IMR-90 (cell line): ENCODE measurements around the gene SPAG16. TPM values are rescaled to one million over a fixed set of nuclear protein-coding genes. Genes with fewer than 3 reads are reported as not detected.
A peak's percentile ranks its signal among the peaks of the same experiment; 100 is the strongest.

ENCODE experiments used
- ATAC-seq: fragments of 200-7000 bp; cut with Tn5 transposase; 2 replicates; pipeline ENCODE4 v1.9.1; 2020; ENCODE audit warnings: low read depth, mild to moderate bottlenecking, moderate library complexity
- BruUV-seq: library from RNA; stranded (reverse); fragments of 400-500 nt; replicated peaks from 2 replicates; lab custom pipeline; 2021; lab: Mats Ljungman, UMichigan
- CTCF ChIA-PET: fragments of 300-600 bp; formaldehyde crosslinking; extraction: SDS; loops from one replicate; lab custom pipeline; 2021; ENCODE audit warnings: antibody characterized with exemption; lab: Yijun Ruan, JAX
- POLR2A ChIA-PET: fragments of 300-600 bp; sonication (Branson Sonifier 250); formaldehyde crosslinking; loops from one replicate; lab custom pipeline; 2022; ENCODE audit warnings: antibody characterized with exemption; ENCODE audit not compliant: unreplicated experiment; lab: Charles Lee
- DNase-seq: peaks from one replicate; pipeline ENCODE4 v3.0.0; 2013
- H2AFZ ChIP-seq: replicated peaks from 2 replicates; pipeline ENCODE3; 2013; ENCODE audit warnings: low read length, mild to moderate bottlenecking; ENCODE audit not compliant: poor library complexity
- H2AK5ac ChIP-seq: 2 replicates; pipeline ENCODE4 v1.6.1; 2013; ENCODE audit warnings: low read depth, low read length, inconsistent platforms
- H2AK9ac ChIP-seq: replicated peaks from 2 replicates; pipeline ENCODE3; 2013; ENCODE audit warnings: mild to moderate bottlenecking, low read depth, low read length, moderate library complexity; ENCODE audit not compliant: poor library complexity
- H2BK120ac ChIP-seq: 2 replicates; pipeline ENCODE4 v1.6.1; 2013; ENCODE audit warnings: low read depth, low read length, inconsistent platforms
- H2BK15ac ChIP-seq: 3 replicates; pipeline ENCODE4 v1.6.1; 2013; ENCODE audit warnings: low read depth, low read length, inconsistent platforms
- H2BK20ac ChIP-seq: 2 replicates; pipeline ENCODE4 v1.6.1; 2013; ENCODE audit warnings: low read depth, mild to moderate bottlenecking, inconsistent platforms, low read length, moderate library complexity
- H2BK5ac ChIP-seq: 2 replicates; pipeline ENCODE4 v1.6.1; 2013; ENCODE audit warnings: mild to moderate bottlenecking, low read depth, low read length, inconsistent platforms; ENCODE audit not compliant: poor library complexity, severe bottlenecking
- H3K14ac ChIP-seq: replicated peaks from 2 replicates; pipeline ENCODE4 v1.6.1; 2013; ENCODE audit warnings: low read depth, low read length, inconsistent platforms
- H3K18ac ChIP-seq: 2 replicates; pipeline ENCODE4 v1.6.1; 2013; ENCODE audit warnings: low read depth, low read length, control low read depth
- H3K23ac ChIP-seq: 2 replicates; pipeline ENCODE4 v1.6.1; 2013; ENCODE audit warnings: low read depth, low read length, inconsistent platforms
- H3K27ac ChIP-seq: 2 replicates; pipeline ENCODE4 v1.5.1; 2013; ENCODE audit warnings: mild to moderate bottlenecking, control low read depth, low read length; ENCODE audit not compliant: insufficient read depth
- H3K27me3 ChIP-seq: 2 replicates; pipeline ENCODE4 v1.6.1; 2013; ENCODE audit warnings: low read length; ENCODE audit not compliant: control insufficient read depth, insufficient read depth
- H3K36me3 ChIP-seq: 2 replicates; pipeline ENCODE4 v1.6.1; 2013; ENCODE audit warnings: low read length, mixed read lengths; ENCODE audit not compliant: control insufficient read depth, insufficient read depth
- H3K4ac ChIP-seq: 2 replicates; pipeline ENCODE4 v1.6.1; 2013; ENCODE audit warnings: low read depth, low read length, inconsistent platforms
- H3K4me1 ChIP-seq: 2 replicates; pipeline ENCODE4 v1.6.1; 2013; ENCODE audit warnings: low read length, mixed read lengths; ENCODE audit not compliant: control insufficient read depth, insufficient read depth
- H3K4me2 ChIP-seq: 2 replicates; pipeline ENCODE4 v1.6.1; 2013; ENCODE audit warnings: low read depth, mild to moderate bottlenecking, control low read depth, low read length, moderate library complexity
- H3K4me3 ChIP-seq: 2 replicates; pipeline ENCODE4 v1.5.1; 2013; ENCODE audit warnings: low read depth, mild to moderate bottlenecking, control low read depth, low read length, moderate library complexity; ENCODE audit not compliant: insufficient read depth
- H3K56ac ChIP-seq: 2 replicates; pipeline ENCODE4 v1.6.1; 2013; ENCODE audit warnings: low read length, inconsistent platforms; ENCODE audit not compliant: insufficient read depth; ENCODE audit errors: extremely low read depth
- H3K79me1 ChIP-seq, 2 experiments: 2 replicates each; pipeline ENCODE4 v1.6.1; 2013; ENCODE audit warnings: low read length in 2 of 2, inconsistent platforms in 1 of 2, low read depth in 1 of 2
- H3K9ac ChIP-seq: 2 replicates; pipeline ENCODE4 v1.6.1; 2013; ENCODE audit warnings: low read depth, low read length, control low read depth
- H3K9me1 ChIP-seq: 2 replicates; pipeline ENCODE4 v1.6.1; 2013; ENCODE audit warnings: low read length, inconsistent platforms; ENCODE audit not compliant: insufficient read depth
- H3K9me3 ChIP-seq: 2 replicates; pipeline ENCODE4 v1.6.1; 2013; ENCODE audit warnings: low read length; ENCODE audit not compliant: control insufficient read depth, insufficient read depth
- H4K20me1 ChIP-seq: 2 replicates; pipeline ENCODE4 v1.6.1; 2013; ENCODE audit warnings: low read length, inconsistent platforms; ENCODE audit not compliant: insufficient read depth
- H4K5ac ChIP-seq: 2 replicates; pipeline ENCODE4 v1.6.1; 2013; ENCODE audit warnings: mild to moderate bottlenecking, low read depth, low read length, control low read depth
- H4K8ac ChIP-seq, 2 experiments: 2 replicates each; pipeline ENCODE4 v1.6.1; 2013; ENCODE audit warnings: low read depth in 2 of 2, low read length in 2 of 2, control low read depth in 1 of 2, inconsistent platforms in 1 of 2
- H4K91ac ChIP-seq: 2 replicates; pipeline ENCODE4 v1.6.1; 2013; ENCODE audit warnings: low read depth, low read length, inconsistent platforms; ENCODE audit not compliant: insufficient read depth
- CEBPB ChIP-seq: IDR thresholded peaks from 2 replicates; pipeline ENCODE4 v1.6.1; 2012; ENCODE audit warnings: low read depth, low read length, improper control_type of control experiment
- FOS ChIP-seq: fragments of 150-350 bp; IDR thresholded peaks from 2 replicates; pipeline ENCODE4 v1.6.1; 2016; ENCODE audit warnings: low read depth, low read length
- MXI1 ChIP-seq: IDR thresholded peaks from 2 replicates; pipeline ENCODE4 v1.6.1; 2012; ENCODE audit warnings: low read depth, mild to moderate bottlenecking, low read length, moderate library complexity, borderline replicate concordance
- WGBS, 2 experiments: methylation state at CpG; one replicate each; pipeline versions ENCODE4 v1.1.5 to v1.1.7; 2013; ENCODE audit warnings: missing lambda C conversion rate in 2 of 2; ENCODE audit not compliant: insufficient read length in 1 of 2; ENCODE audit errors: extremely low coverage in 2 of 2; 5-methylcytosine and 5-hydroxymethylcytosine counted together
- dilution Hi-C: fragments of 300-500 bp; cut with HindIII; formaldehyde crosslinking; loops from one replicate; pipeline ENCODE4 v1.14.3; 2018; ENCODE audit warnings: low sequenced_read_pairs; ENCODE audit not compliant: unreplicated experiment
- in situ Hi-C: fragments of 300-500 bp; cut with MboI; formaldehyde crosslinking; loops from 3 replicates; pipeline ENCODE4 v1.14.3; 2019; ENCODE audit warnings: low sequenced_read_pairs, inconsistent platforms, mixed read lengths
- intact Hi-C: fragments of 100-400 bp; cut with micrococcal nuclease; formaldehyde crosslinking; loops from 2 replicates; pipeline ENCODE4 v1.10.0; 2022
- polyA plus RNA-seq, 3 experiments: library from polyadenylated mRNA; depleted of rRNA; stranded (reverse); fragments of >200 nt; gene quantifications; 2 replicates each; pipeline ENCODE4 v1.2.3, GENCODE V29; 2012; ENCODE audit warnings: low replicate concordance in 1 of 3
- total RNA-seq: library from RNA; depleted of rRNA; stranded (reverse); fragments of >200 nt; gene quantifications from 2 replicates; pipeline ENCODE4 v1.2.3, GENCODE V29; 2012

SPAG16 gene
- total and polyA plus RNA-seq, 2 of the 4 experiments (the other 2 are of a cell fraction): 7.3 to 13.5 TPM

- no CpG with 5 or more reads among the region's 3 CpGs for WGBS, 2 experiments
- in situ Hi-C loops (no loop called here), dilution Hi-C loops (no loop called here), intact Hi-C loops (loop anchor here (2.0 to 5.0 kb wide), 4 partner anchors 76 to 552 kb away; no protein-coding TSS in a partner anchor)
- DNase-seq: peak; percentile 86
- Histone ChIP-seq H2AK5ac (no peak overlapping the region), H3K4ac (peak overlapping the region; percentile 45; the same call in 1 of the 2 replicates), H3K27ac (peak overlapping the region; percentile 77; the same call in 1 of the 2 replicates), H3K23ac (no peak overlapping the region), H3K9me1 (no peaks in the 10 kb centered on the region), H3K36me3 (no peaks in the 10 kb centered on the region), H4K8ac (peak overlapping the region in 1 of 2 experiments; percentile 45; a peak in 1 of 4 replicates), H4K20me1 (no peaks in the 10 kb centered on the region), H3K4me1 (peaks cover 8% of the 10 kb centered on the region), H3K56ac (peak overlapping the region; percentile 80; the same call in 1 of the 2 replicates), H2BK15ac (no peak overlapping the region), H3K18ac (peak overlapping the region; percentile 70), H3K14ac (no peak overlapping the region), H3K4me3 (no peak overlapping the region), H3K4me2 (peak overlapping the region; percentile 60; the same call in 1 of the 2 replicates), H2AK9ac (no peak overlapping the region), H2BK120ac (peak overlapping the region; percentile 74; the same call in 1 of the 2 replicates), H4K5ac (peak overlapping the region; percentile 59; the same call in 1 of the 2 replicates), H3K9me3 (no peaks in the 10 kb centered on the region), H3K79me1 (no peaks in the 10 kb centered on the region), H3K9ac (peak overlapping the region; percentile 77; the same call in 1 of the 2 replicates), H3K27me3 (no peaks in the 10 kb centered on the region), H2AFZ (no peak overlapping the region), H2BK5ac (peak overlapping the region; percentile 86), H2BK20ac (peak overlapping the region; percentile 22; the same call in 1 of the 2 replicates), H4K91ac (peak overlapping the region; percentile 10; the same call in 1 of the 2 replicates)
- peak; percentile 75 for ATAC-seq
- ChIA-PET POLR2A (no interaction called here), CTCF (interaction anchor here (0.5 kb wide), 1 partner anchor 842 kb away, joined by 3 read pairs; no protein-coding TSS in a partner anchor)
- no TSS peak for BruUV-seq
- TF ChIP-seq CEBPB (peak; percentile 94), FOS (0 out of 2 replicates have a peak, but pooled peaks have one; percentile 22), MXI1 (no peak)
Observed at GRCh38 chr2:213238753-213239495, 45.3 kb upstream of the SPAG16 start.
